Measurements from ENCODE around the gene TEX22.

- TF ChIP-seq CTCF (IDR thresholded peaks at IDR 0.05; ENCODE audit: low read length) (peak; percentile 96), EZH2 (IDR thresholded peaks at IDR 0.05; ENCODE audit: borderline replicate concordance, low read length) (no peak)
Observed at GRCh38 chr14:105351920-105352851, 46.2 kb upstream of the TEX22 start.
